Measurements from ENCODE around the gene EYA2.

- TF ChIP-seq MAFK (IDR thresholded peaks at IDR 0.05; ENCODE audit: low read depth, low read length), result no peak
- no peak for TF ChIP-seq CHD1 (IDR thresholded peaks at IDR 0.05; ENCODE audit: low read depth, low read length)
- no peak for TF ChIP-seq CTCF (conservative IDR thresholded peaks at IDR 0.05; ENCODE audit: low read depth, low read length)
- no peak for TF ChIP-seq POLR2A (IDR thresholded peaks at IDR 0.05; ENCODE audit: low read depth, low read length)
- TF ChIP-seq USF2 (IDR thresholded peaks at IDR 0.05; ENCODE audit: low read depth, low read length), result no peak
- TF ChIP-seq FOS (IDR thresholded peaks at IDR 0.05; ENCODE audit: low read depth, low read length), result no peak
- TF ChIP-seq NFE2L2 (IDR thresholded peaks at IDR 0.05; ENCODE audit: low read depth, low read length), result no peak
- TF ChIP-seq RAD21 (IDR thresholded peaks at IDR 0.05; ENCODE audit: low read length), result no peak
- no peak for TF ChIP-seq CEBPB (IDR thresholded peaks at IDR 0.05; ENCODE audit: low read depth, low read length)
- TF ChIP-seq RCOR1 (IDR thresholded peaks at IDR 0.05; ENCODE audit: insufficient replicate concordance, low read length), result no peak
- no peak for TF ChIP-seq SMC3 (IDR thresholded peaks at IDR 0.05; ENCODE audit: low read depth, low read length)
- no peak for TF ChIP-seq BHLHE40 (IDR thresholded peaks at IDR 0.05; ENCODE audit: low read depth, low read length)
- no peak for TF ChIP-seq RFX5 (IDR thresholded peaks at IDR 0.05; ENCODE audit: low read depth, low read length)
- no peak for TF ChIP-seq MAZ (IDR thresholded peaks at IDR 0.05; ENCODE audit: borderline replicate concordance, low read depth, low read length)
Measured at GRCh38 chr20:46990596-46991104, 96.0 kb downstream of the EYA2 start.

Measured in IMR-90 (cell line).